ES-I3 (cell line): ENCODE data around the gene LLGL1.

Experiments
- H3K36me3 ChIP-seq: 2 replicates; pipeline ENCODE4 v1.6.1; 2013; ENCODE audit warnings: mild to moderate bottlenecking, low read length, control low read depth, moderate library complexity; ENCODE audit not compliant: insufficient read depth
- H3K4me1 ChIP-seq: 2 replicates; pipeline ENCODE4 v1.6.1; 2013; ENCODE audit warnings: mild to moderate bottlenecking, control low read depth, low read length; ENCODE audit not compliant: insufficient read depth
- H3K9ac ChIP-seq: 2 replicates; pipeline ENCODE4 v1.6.1; 2013; ENCODE audit warnings: low read depth, mild to moderate bottlenecking, low read length, moderate library complexity
- H3K9me3 ChIP-seq: 2 replicates; pipeline ENCODE4 v1.6.1; 2013; ENCODE audit warnings: mild to moderate bottlenecking, low read length, moderate library complexity; ENCODE audit not compliant: control insufficient read depth, insufficient read depth

LLGL1 gene

DNA sequence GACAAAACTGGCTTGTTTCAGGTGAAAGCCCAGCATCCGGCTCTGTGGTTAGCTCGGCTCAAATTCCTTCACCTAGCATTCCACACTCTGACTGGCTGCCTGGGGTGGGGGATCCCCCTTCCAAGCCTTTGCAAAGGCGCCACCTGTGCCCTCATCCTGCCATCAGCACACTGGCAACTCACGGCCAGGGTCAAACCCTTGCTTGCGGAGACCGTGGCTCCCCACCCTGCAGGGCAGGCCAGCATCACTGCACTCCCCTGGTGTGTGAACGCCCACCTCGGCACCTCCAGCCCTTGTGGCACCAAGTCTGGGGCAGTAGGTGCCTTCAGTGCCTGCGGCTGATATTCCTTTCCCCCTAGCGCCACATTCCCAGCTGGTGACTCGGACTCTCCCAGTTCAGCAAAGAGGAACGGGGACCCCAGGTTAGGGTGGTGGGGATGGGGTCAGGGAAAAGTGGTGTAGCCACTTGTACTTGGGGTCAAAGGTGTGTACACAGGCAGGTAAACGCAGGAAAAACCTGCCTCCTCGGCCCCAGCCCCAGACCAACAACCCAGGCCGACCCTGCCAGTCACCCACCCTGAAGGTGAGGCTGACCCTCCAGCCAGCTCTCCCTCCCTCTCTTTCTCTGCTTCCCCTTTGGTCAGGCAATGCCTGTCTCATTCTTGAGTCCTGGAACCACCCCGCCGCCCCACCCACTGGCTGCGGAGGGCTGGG lies 32.0 kb downstream of the LLGL1 start:
- Histone ChIP-seq H3K36me3 (peaks cover 12% of the 10 kb centered on the region), H3K4me1 (peaks cover 18% of the 10 kb centered on the region), H3K9me3 (no peaks in the 10 kb centered on the region), H3K9ac (peak overlapping the region; percentile 85)

DNA sequence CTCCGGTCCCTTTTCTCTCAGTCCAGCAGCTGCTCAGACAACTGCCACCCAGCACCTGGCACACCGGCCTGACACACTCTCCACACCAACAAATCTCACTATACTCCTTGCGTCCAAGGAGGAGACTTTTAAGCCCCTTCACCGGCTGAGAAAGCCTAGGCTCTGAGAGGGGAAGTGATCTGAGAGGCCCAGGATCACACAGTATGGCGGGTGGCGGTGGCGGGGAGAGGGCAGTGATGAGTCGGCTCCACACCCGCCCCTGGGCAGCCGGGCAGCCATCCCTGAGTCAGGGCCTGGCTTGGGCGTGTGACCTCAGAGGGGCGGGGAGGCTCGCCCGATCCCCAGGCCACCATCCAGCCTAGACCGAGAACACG lies 32.5 kb downstream of the LLGL1 start:
- Histone ChIP-seq H3K9me3 (no peaks in the 10 kb centered on the region), H3K4me1 (peaks cover 18% of the 10 kb centered on the region), H3K9ac (peak overlapping the region; percentile 85), H3K36me3 (peaks cover 12% of the 10 kb centered on the region)

DNA sequence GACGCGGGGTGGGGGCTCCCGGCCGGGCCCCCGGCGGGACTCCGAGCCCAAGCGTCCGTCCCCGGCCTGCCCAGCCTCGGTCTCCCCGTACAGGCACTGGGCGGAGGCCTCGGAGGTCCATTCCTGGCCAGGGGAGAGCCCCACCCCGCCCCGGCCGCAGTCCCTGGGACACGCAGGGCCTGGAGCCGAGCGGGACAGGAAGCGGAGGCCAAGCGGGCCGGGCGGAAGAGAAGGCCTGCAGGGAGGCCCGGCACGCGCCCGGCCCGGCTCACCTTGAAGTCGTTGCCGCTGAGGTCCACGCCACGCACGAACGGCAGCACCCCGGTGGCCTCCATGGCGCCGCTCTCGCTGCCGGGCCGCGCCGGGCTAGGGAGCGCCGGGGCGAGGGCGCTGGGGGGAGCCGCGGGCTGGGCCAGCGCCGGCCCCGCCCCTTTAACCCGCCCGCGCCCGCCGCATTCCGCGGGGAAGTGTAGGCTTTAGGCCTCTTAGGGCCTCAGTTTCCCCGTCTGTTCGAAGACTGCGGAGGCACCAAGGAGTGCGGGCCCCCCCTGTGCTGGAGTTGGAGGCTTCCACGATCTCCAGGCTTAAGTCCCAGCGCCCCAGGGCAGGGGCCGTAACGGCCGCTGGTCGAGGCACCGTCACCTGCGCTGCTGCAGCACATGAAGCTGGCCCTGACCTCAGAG lies 33.1 kb downstream of the LLGL1 start, which contains the start of gene FLII:
Gene FLII, minus strand, starts transcription at position 383 of the 683 bp plus-strand sequence. Its CDS starts 48 bp downstream, at position 335.
- H3K36me3 ChIP-seq, result peaks cover 8% of the 10 kb centered on the region

DNA sequence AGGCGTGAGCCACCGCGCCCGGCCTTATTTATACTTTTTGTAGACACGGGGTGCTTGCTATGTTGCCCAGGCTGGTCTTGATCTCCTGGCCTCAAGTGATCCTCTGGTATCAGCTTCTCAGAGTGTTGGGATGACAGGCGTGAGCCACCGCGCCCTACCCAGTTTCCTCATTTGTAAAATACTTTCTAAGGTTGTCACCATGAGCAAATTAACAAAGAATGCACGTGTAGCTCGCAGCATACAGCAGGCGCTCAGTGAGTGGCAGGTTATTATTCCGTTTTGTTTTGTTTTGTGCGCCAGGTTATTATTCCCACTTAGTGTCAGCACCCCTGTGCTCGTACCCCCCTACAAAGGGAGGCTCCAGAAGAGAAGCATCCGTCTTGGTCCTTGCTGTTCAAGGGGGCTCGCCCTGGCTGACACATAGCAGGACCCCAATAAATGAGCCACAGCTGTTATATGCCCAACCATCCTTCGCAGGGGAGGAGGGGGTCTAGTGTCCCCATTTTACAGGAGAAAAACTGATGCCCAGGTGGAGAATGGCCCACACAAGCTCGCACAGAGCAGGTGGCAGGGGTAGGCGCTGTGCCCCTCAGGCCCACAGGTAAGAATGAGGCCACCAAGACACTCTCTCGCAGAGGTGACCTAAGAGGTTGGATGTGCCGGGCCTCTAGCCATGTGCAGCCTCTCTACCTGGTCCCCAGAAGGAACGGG lies 34.3 kb downstream of the LLGL1 start:
- Histone ChIP-seq H3K9me3 (no peaks in the 10 kb centered on the region), H3K9ac (peak overlapping the region; percentile 75; the same call in 1 of the 2 replicates), H3K4me1 (peaks cover 18% of the 10 kb centered on the region), H3K36me3 (peaks cover 8% of the 10 kb centered on the region)

More for the DNA sequence above, 33.1 kb downstream of the LLGL1 start, which contains the start of gene FLII:
- Histone ChIP-seq H3K4me1 (peaks cover 18% of the 10 kb centered on the region), H3K9ac (peak within 1 kb of the TSS; percentile 85), H3K9me3 (no peaks in the 10 kb centered on the region)

DNA sequence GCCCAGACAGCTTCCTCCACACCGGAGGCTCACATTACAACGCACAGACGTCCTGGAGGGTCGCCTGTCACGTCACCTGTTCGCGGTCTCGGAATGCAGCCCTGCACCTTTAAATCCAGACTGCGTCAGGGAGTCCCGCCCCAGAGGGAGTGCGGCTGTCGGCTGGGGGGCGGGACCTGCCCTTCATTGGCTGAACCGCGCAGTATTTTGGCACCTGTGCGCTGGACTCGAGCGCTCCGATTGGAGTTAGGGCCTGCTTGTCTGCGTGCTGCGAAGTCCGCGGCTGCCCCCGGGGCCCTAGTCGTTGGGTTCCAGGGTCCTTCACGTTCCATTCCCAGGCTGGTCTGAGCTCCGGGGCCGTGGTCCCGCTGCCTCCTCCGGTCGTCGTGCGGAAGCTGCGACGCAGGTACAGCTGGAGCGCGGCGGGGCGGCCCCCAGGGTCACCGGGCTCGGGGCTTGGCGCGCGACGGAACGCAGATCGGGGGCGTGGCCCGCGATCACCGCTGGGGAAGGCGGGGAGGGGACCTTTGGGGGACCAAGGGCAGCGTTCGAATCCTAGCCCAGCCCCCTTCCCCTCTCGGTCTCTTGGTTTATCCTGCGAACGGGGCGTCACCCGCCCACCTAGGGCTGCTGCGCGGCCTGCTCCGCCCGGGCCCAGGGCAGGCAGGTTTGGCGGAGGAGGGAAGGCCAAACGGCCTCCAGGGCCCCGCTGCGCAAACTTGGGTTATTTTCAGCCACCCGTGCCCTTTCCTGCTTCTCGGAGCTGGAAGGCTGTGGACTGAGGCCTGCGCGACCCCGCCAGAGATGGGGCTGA lies 35.1 kb downstream of the LLGL1 start, which contains the start of gene MIEF2:
Gene MIEF2, plus strand, starts transcription at position 331 of the 814 bp plus-strand sequence. CDS start 2,059 bp downstream, outside the sequence.
- H3K36me3 ChIP-seq, result peaks cover 5% of the 10 kb centered on the region
- peaks cover 18% of the 10 kb centered on the region for H3K4me1 ChIP-seq
- H3K9ac ChIP-seq, result peak within 1 kb of the TSS; percentile 75
- no peaks in the 10 kb centered on the region for H3K9me3 ChIP-seq

DNA sequence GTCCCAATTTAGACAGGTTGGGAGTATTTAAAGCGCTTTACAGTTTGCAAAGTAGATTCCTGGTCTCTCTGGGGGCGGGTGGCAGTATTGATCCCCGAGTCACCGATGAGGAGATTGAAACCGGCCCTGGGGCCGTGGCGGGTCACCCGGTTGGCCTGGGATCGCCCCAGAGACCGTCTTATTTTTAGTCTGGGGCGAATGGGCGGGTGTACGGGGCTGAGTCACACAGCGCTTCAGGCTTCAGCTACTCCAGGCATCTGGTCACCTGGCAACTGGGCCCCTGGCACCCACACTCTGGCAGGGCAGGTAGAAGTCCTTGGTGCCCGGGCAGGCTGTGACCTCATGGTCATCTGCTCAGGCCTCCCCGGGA lies 35.7 kb downstream of the LLGL1 start:
- peaks cover 18% of the 10 kb centered on the region for H3K4me1 ChIP-seq
- H3K9ac ChIP-seq, result peak overlapping the region; percentile 75
- no peaks in the 10 kb centered on the region for H3K9me3 ChIP-seq
- peaks cover under 1% of the 10 kb centered on the region; the same call in 1 of the 2 replicates for H3K36me3 ChIP-seq

DNA sequence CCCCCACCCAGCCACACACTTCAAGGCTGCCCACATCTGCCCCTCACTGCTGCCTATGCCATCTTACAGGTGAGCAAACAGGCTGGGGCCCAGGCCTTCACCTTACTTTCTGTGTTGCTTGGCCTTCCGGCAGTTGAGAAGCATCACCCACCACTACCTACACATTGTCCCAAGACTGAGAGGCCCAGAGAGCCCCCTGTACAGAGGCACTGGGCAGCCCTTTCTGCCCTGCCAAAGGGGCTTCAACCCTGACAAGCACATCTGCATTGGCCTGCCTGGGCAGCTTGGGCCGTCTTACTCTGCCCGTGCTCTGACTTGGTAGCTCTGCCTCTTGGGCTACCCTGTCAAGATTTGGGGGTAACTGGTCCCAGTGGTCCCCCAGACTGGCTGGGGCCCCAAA lies 36.2 kb downstream of the LLGL1 start:
- H3K36me3 ChIP-seq, result no peaks in the 10 kb centered on the region
- H3K4me1 ChIP-seq, result peaks cover 17% of the 10 kb centered on the region
- peak overlapping the region; percentile 75 for H3K9ac ChIP-seq
- H3K9me3 ChIP-seq, result no peaks in the 10 kb centered on the region

DNA sequence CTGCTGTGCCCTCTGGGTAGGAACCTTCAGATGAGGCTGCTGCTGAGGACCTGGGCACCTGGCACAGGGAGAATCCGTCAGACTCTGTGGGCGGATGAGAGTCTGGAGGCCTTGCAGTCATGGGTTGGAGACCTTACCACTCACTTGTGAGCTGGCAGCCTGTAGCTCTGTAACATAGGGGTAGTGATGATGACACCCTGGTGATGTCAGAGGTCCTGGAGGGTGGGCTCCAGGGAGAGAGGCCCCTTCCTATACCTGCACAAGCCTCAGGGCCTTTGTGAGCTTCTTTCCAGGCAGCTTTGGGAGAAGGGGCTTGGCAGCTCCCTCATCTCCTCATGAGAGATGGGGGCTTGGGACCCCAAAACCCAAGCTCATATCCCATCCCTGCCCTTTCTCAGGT lies 36.7 kb downstream of the LLGL1 start:
- no peaks in the 10 kb centered on the region for H3K36me3 ChIP-seq
- H3K9ac ChIP-seq, result no peak overlapping the region
- H3K9me3 ChIP-seq, result no peaks in the 10 kb centered on the region
- peaks cover 12% of the 10 kb centered on the region for H3K4me1 ChIP-seq

DNA sequence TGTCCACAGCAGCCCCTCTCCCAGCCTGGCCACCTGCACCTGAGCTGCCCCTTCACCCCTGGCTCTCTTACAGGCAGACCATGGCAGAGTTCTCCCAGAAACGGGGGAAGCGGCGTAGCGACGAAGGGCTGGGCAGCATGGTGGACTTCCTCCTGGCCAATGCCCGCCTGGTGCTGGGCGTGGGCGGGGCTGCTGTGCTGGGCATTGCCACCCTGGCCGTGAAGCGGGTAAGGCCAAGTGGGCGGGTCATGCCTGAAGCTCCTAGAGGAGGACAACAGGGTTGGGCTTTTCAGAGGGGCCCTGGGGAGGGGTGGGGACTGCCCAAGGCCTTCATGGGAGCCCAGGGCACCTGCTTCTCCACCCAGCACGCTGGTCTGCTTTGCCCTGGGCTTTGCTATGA lies 37.2 kb downstream of the LLGL1 start:
- Histone ChIP-seq H3K9me3 (no peaks in the 10 kb centered on the region), H3K4me1 (peaks cover 12% of the 10 kb centered on the region), H3K9ac (no peak overlapping the region)

DNA sequence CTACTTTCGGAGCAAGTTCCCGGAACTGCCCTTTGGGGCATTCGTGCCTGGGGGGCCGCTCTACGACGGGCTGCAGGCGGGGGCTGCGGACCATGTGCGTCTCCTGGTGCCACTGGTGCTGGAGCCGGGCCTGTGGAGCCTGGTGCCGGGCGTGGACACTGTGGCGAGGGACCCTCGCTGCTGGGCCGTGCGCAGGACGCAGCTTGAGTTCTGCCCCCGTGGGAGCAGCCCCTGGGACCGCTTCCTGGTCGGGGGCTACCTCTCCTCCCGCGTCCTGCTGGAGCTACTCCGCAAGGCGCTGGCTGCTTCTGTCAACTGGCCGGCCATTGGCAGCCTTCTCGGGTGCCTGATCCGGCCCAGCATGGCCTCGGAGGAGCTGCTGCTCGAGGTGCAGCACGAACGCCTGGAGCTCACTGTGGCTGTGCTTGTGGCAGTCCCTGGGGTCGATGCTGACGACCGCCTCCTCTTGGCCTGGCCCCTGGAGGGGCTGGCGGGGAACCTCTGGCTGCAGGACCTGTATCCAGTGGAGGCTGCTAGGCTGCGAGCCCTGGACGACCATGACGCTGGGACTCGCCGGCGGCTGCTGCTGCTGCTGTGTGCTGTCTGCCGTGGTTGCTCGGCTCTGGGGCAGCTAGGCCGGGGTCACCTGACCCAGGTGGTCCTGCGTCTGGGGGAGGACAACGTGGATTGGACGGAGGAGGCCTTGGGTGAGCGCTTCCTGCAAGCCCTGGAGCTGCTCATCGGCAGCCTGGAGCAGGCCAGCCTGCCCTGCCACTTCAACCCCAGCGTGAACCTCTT lies 38.6 kb downstream of the LLGL1 start:
- H3K9ac ChIP-seq, result no peak overlapping the region
- H3K36me3 ChIP-seq, result no peaks in the 10 kb centered on the region
- H3K4me1 ChIP-seq, result peaks cover 21% of the 10 kb centered on the region

More for the DNA sequence above, 37.2 kb downstream of the LLGL1 start:
- no peaks in the 10 kb centered on the region for H3K36me3 ChIP-seq

DNA sequence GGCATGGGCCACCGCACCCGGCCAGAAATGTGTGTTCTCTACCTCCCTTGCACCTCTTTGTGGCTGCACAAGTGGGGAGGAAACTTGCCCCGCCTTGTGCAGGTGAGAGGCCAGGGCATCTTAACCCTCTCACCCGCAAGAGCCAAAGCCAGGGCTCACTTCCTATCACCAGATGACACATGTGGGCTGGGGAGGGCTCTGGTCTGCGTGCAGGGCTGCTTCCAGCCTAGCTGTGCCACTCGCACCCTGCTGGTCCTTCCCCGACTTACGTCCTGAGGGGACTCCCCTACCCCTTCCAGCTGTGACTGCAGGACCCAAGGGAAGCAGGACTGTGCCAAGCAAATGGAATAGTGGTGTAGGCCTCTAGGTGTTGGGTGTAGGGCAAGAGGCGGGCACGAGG lies 41.9 kb downstream of the LLGL1 start:
- peaks cover 8% of the 10 kb centered on the region for H3K4me1 ChIP-seq
- H3K9me3 ChIP-seq, result no peaks in the 10 kb centered on the region
- H3K36me3 ChIP-seq, result no peaks in the 10 kb centered on the region
- no peak overlapping the region for H3K9ac ChIP-seq

More for the DNA sequence above, 38.6 kb downstream of the LLGL1 start:
- no peaks in the 10 kb centered on the region for H3K9me3 ChIP-seq

DNA sequence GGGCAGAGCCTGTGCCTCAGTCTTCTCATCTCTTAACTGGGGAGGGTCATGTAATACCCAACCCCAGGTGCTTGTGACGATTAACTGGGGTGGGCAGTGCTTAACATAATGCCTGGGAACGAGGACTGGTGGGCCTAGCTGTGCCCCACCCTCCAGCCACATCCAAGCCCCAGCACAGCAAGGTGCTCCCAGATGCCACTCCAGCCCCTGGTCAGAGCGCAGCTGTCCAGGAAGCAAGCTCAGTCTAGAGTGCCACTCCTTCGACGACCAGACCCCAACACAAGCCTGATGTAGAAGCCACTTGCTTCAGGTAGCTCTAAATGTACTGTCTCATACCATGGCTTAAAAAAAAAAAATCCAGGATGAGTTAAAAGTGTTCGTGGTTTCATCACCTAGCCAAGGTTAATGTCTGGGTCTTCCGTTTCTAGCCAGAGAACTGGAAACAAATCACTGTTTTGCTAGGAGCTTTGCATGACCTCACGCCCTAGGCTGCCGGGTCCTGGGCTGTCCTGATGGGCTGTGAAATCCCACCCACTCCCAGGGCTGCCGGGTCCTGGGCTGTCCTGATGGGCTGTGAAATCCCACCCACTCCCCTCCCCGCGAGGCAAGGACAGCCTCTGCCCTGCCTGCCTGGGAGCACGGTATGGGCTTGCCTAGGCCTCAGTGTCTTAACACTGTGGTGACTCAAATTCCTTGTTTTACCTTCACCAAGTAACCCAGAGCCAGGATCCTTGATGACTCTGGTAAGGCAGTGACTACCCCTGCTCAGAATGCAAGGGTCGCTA lies 42.7 kb downstream of the LLGL1 start:
- no peaks in the 10 kb centered on the region for H3K9me3 ChIP-seq
- H3K36me3 ChIP-seq, result 0 out of 2 replicates have a peak, but pooled peaks cover 3% of the 10 kb centered on the region
- H3K9ac ChIP-seq, result no peak overlapping the region
- peaks cover 8% of the 10 kb centered on the region for H3K4me1 ChIP-seq
